ENCODE results near the gene MED12.
A peak's percentile ranks its signal among the peaks of the same experiment; 100 is the strongest.
"Not testable (repeated sequence)": the region's sequence is repeated elsewhere in the genome, so short reads cannot be mapped to it uniquely, and the experiment has no call there.

MED12 gene

DNA sequence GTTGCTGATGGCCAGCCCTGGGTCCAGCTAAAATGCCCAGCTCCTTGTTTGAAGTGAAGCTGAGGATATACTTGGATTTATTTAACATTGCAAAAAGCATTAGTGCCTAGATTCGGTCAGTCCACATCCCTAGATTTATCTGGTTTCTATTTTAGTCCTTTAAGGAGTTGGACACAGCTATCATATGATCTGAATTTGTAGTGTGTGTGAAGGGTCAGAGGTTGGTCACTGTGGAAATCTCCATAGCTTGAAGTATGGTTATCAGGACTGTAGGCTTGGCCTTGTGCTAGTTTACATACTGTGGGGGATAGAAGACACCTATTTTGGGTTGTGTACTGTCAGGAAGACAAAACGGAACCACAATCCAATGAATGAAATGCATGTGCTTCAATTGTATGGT lies 55.0 kb downstream of the MED12 start:
- TF ChIP-seq CTCF (conservative IDR thresholded peaks at IDR 0.05; ENCODE audit: low read depth), result no peak
- CTCF ChIA-PET, result interaction anchor here (0.5 kb wide), 1 partner anchor 405 kb away, joined by 3 read pairs; no protein-coding TSS in a partner anchor
- POLR2A ChIA-PET (ENCODE audit: low non-redundant PET), result no interaction called here
- DNase-seq (ENCODE audit: low spot score), result no peak
- no peak overlapping the region for H3K27ac ChIP-seq

- H3K27ac ChIP-seq, result no peak overlapping the region
- CTCF ChIA-PET, result interaction anchor here (0.6 kb wide), 1 partner anchor 22 kb away, joined by 3 read pairs; no protein-coding TSS in a partner anchor
- TF ChIP-seq CTCF (conservative IDR thresholded peaks at IDR 0.05; ENCODE audit: low read depth), result no peak
- POLR2A ChIA-PET (ENCODE audit: low non-redundant PET), result no interaction called here
- no peak for DNase-seq (ENCODE audit: low spot score)
Observed at GRCh38 chrX:71174795-71175194, 56.4 kb downstream of the MED12 start.

DNA sequence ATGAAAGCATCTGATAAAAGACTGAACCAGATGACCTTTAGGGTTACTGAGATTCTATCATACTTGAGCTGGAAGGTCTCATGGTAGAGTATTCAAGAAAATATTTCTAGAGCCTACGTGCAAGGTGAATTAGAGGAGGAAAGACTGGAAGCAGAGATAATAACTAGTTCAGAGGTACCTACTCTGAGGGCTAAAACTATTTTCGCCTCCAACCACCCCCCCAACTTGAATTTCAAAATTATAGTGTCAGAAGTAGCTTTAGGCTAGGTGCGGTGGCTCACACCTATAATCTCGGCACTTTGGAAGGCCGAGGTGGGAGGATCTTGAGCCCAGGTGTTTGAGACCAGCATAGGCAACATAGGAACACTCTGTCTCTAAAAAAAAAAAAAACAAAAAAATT lies 57.1 kb downstream of the MED12 start:
- POLR2A ChIA-PET (ENCODE audit: low non-redundant PET), result no interaction called here
- CTCF ChIA-PET, result no interaction called here
- no peak for TF ChIP-seq CTCF (conservative IDR thresholded peaks at IDR 0.05; ENCODE audit: low read depth)
- H3K27ac ChIP-seq, result no peak overlapping the region
- DNase-seq (ENCODE audit: low spot score), result no peak

DNA sequence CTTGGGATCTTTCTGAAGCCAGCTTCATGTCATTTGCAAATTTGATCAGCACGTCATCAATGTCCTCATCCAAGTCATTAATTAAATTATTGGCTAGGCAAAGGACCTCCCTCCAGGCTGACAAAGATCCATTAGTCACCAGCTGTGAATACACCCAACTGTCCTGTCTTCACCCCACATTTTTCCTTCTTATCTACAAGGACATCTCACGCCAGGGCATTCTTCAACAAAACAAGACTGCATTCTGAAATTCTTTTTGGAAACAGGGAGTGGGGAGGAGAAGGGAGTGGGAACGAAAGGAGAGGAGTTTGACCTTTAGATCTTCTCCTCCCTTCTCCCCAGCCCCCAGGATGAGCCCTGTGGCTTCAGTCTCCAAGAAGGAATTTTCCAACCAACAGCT lies 58.9 kb downstream of the MED12 start:
- ChIA-PET POLR2A (ENCODE audit: low non-redundant PET) (no interaction called here), CTCF (no interaction called here)
- no peak overlapping the region for H3K27ac ChIP-seq
- TF ChIP-seq CTCF (conservative IDR thresholded peaks at IDR 0.05; ENCODE audit: low read depth), result no peak
- DNase-seq (ENCODE audit: low spot score), result no peak

GRCh38 chrX:71178908-71179307 lies 60.5 kb downstream of the MED12 start:
- ChIA-PET POLR2A (ENCODE audit: low non-redundant PET) (no interaction called here), CTCF (interaction anchor here (0.7 kb wide), 1 partner anchor 208 kb away, joined by 3 read pairs; no protein-coding TSS in a partner anchor)
- H3K27ac ChIP-seq, result no peak overlapping the region
- TF ChIP-seq CTCF (conservative IDR thresholded peaks at IDR 0.05; ENCODE audit: low read depth), result peak; percentile 56
- peak; percentile 41 for DNase-seq (ENCODE audit: low spot score)

DNA sequence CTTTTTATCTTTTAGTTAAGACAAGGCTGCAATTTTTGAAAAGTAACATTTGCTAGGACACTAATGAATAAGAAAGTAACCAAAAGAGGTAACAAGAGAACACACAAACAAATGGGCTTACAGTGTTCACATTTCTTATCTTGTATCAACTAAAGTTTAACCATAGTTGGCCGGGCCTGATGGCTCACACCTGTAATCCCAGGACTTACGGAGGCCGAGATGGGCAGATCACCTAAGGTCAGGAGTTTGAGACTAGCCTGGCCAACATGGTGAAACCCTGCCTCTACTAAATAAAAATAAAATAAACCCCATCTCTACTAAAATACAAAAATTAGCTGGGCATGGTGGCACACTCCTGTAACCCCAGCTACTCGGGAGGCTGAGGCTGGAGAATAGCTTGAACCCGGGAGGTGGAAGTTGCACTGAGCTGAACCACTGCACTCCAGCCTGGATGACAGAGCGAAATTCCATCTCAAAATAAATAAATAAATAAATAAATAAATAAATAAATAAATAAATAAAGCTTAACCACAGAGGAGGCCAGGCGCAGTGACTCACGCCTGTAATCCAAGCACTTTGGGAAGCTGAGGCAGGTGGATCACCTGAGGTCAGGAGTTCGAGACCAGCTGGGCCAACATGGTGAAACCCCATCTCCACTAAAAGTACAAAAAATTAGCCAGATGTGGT lies 62.3 kb downstream of the MED12 start:
- CTCF ChIA-PET; POLR2A ChIA-PET (ENCODE audit: low non-redundant PET); DNase-seq (ENCODE audit: low spot score): not testable (repeated sequence)
- H3K27ac ChIP-seq, result peak overlapping the region; percentile 72; the same call in 1 of the 2 replicates

GRCh38 chrX:71181558-71181909 lies 63.1 kb downstream of the MED12 start:
- H3K27ac ChIP-seq, result peak overlapping the region; percentile 72
- no peak for DNase-seq (ENCODE audit: low spot score)
- no peak for TF ChIP-seq CTCF (conservative IDR thresholded peaks at IDR 0.05; ENCODE audit: low read depth)
- CTCF ChIA-PET, result no interaction called here
- POLR2A ChIA-PET (ENCODE audit: low non-redundant PET), result no interaction called here

Measured in RWPE1 (cell line).